HL-60/S4 treated with phorbol 12-myristate 13-acetate at 8.2 ng/mL for 4 days and 3 days (cell line): ENCODE measurements around the gene TRNT1.

Experiments
- in situ Hi-C: fragments of 300-500 bp; cut with MboI; formaldehyde crosslinking; loops from 2 replicates; pipeline ENCODE4 v1.15.0; 2022; ENCODE audit warnings: low sequenced_read_pairs

TRNT1 gene

DNA sequence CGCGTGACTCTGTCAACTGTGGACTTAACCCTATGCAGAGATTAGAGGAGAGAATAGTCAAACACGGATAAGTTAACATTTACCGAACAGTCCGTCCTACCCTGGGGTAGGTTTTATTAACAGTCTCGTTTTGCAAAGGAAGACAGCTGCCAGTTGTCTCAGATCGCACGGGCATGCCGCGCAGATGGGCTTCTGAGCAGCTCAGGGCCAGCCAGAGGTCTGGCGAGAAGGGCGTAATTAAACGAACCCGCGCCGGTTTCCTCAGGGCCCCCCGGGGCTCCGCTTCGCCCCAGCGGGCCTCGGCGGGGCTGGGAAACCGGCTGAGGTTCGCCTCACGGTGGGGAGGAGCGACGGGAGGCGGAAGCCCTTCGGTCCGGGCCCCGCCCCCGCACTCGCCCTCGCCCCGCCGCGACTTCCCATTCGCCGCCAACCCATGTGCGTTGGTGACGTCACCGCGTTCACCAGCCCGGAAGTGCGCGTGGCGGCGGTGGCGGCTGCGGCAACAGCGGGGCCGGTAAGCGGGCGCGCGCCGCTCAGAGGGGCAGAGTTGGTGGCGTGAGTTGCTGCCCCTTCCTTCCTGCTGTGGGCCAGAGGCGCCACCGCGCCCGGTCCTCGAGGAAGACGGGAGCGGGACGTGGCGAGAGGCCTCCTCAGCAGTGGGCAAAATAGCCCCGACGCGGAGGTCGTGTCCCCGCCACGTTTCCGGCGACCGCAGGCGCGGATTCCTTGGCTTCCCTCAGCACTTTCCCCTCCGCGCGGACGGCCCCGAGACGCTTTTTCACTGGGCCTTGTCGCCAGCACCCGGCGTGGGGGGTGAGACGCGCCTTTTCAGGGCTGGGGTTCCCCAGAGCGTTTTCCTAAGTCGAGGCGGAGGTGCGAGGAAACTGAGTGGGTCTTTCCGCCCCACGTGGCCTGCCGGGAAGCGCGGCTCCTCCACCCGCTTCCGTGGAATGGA is at the start of gene TRNT1:
TSS of gene TRNT1 (plus strand) at position 464 of the 955 bp plus-strand sequence. CDS start 2,101 bp downstream, outside the sequence.
- in situ Hi-C loops, result no loop called here

DNA sequence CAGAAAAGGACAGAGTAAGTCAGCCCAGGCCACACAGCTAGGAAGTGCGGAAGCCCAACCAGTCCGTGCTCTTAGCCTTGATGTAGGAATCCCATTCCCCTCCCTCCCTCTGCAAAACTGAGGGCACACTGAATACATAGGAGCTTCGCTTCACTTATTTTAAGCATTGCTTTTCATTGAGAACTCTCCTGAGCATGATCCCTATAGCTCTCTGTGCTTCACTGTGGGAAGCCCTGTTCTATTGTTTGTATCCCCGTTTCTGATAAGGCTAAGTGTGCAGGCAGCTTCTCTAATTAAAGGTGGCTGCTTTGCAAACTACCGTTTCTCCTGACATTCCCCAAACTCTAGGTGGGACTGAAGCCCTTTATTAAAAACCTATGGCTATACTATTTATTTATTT is 46.4 kb upstream of the TRNT1 start:
- in situ Hi-C loops, result no loop called here

DNA sequence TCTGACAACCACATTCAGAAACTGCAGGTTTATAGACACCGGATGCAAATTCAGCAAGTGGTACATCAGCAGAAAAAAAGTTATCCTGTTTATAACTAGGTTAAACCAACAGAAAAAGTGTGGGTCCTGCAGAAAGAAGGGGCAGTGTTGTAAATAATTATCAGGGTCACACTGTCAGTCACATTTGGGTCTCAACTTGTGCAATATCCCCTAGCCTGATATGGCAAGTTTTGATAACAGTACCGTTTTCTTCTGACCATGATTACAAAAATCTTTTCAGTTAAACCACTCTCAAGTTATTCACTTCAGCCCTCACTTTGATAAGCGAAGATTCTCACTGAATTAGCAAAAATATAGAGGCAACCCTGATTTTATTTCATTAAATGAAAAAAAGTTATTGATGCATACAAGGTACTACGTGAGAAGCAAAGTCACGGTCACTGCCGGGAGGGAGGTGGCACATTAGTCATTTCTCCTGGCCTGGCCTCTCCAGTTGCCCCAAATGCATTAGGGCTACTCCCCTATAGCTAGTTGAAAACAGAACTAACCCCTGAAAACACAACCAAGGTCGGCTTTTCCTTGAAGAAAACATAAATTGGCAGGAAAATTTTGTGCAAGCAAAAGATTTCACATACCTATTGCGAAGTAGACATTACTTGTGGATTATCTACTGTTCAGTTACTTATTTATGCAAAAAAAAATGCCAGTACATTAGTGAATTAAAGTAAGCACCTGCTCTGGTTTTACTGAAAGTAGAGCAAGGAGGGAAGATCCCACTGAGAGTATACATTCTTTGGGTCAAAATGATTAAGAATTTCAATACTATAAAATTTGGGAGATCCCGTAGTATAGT is 45.1 kb upstream of the TRNT1 start:
- in situ Hi-C loops, result no loop called here

DNA sequence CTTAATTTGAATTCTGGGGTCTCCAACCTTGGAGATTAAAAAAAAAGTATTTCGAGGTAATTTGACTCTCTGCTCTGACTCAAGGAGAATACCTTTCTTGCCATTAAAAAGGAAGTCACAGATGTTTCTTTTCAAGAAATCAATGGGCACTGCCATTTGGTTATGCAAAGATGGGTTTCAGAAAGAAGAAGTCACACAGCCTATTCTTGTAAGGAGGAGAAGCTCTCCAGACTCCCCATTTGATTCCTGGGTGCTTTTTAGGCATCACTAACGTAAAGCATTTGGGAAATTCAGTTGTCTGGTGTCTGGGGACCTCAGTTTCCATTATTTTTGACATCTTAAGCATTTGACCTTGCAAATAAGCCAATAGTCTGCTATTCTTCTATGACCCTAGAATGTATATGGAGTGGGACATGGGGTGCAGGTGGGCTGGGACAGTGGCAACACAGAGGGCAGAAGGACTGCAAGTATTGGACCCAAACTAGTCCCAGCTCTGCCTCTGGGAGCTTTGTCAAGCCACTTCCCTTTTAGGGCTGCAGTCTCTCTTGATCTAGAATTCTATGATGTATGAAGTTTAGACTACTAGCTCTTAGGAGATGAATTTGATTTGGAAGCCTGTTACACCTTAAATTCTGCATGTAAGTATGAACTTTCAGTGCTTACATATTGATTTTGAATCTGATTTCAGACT is 44.4 kb upstream of the TRNT1 start:
- in situ Hi-C loops, result no loop called here

DNA sequence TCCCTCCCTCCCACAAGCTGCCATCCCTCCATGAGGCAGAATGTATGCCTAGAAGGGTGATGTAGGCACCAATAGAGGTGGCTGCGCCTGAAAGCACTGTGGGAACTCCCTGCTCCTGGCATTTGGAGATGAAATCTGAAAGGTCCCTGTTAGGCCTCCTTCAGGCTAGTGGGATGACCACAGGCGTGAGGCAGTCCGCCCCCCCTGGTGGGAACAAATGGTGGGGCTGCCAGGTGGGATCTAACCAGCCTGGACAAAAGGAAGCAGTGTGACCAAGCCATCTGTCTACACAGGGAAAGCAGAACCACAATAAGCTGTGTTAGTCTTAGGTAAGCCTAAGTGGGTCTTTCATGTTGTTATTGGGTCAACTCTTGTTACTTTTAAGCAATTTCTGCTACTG is 41.9 kb upstream of the TRNT1 start:
- in situ Hi-C loops, result no loop called here

DNA sequence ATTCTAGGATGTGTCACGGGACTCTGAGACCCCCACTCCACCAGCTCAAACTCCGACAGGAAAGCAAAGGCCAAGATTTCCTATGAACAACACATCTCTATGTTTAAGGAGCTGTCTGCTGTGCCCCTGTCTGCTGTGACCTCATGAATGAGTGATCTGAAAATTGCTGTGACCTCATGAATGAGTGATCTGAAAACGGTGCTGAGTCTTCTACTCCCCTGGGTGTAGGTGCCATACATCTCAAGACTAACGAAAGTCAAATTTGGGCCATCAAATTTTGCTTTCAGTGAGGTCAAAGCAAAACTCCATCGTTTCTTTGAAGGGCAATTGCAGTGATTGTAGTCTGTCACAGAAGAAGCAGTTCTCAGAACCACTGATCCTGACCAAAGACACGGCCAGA is 41.0 kb upstream of the TRNT1 start:
- in situ Hi-C loops, result no loop called here

DNA sequence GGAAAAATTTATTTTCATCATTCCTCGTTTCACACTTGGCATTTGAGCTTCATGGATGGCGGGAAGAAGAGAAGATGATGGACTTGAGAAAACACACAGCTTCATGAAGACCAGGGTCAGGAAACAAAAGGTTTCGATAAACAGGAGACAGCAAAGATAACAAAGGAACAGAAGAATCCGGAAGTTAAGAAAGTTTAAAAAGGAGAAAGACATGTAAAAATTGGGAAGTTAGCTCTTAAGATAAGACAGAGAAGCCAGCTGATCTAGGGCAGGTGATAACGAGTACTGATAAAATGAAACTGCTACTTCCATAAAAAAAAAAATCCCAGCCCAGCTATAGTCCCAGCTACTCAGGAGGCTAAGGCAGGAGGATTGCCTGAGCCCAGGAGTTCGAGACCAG is 40.5 kb upstream of the TRNT1 start:
- in situ Hi-C loops, result no loop called here

DNA sequence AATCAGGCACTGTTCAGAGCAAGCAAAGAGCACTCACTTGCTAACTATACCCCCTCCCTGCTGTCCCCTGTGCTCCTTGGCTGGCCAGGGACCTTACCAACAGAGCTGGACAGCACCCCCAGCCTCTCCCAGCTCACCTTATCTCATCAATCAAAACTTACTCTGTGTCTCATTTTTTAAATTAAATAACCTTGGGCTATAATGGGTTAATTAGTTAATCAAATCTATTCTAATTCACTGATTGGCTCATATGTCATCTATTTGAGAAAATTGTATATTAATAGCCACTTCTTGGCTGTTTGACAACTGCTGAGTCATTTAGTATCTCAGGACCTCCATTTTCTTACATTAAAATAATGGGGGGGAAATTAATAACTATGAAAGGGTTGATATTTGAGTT is 39.5 kb upstream of the TRNT1 start:
- in situ Hi-C loops, result no loop called here

DNA sequence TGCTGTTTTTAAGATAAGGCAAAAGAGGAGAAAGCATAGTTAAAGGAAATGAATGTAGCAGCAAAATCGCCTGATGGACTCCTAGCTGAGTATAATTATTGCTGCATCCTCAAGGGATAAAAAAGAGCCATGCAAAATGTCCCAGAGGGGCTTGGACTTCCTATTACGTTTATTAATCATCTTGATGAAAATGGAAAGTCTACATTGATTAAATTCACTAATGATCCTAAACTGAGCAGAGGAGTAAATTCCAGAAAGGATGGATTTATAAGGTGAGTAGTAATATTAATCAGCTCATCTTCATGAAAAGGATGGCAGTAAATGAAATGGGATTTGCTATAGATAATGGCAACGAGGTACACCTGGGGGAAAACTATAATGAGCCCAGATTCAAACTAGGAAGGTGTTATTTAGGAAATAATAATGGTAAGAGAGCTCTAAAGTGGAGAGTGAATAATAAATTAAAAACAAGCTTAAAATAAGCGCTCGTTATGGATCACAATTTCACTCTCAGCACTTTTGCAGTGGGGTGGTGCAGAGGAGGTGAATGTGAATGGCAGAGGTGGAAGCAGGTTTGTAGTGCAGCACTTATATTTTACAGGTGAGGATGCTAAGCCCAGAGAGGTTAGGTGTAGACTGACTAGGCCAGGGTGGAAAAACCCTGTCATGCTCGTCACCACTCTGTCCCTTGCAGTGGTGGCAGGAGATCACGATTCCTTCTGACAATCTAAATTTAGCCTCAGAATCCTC is 38.8 kb upstream of the TRNT1 start:
- in situ Hi-C loops, result no loop called here

DNA sequence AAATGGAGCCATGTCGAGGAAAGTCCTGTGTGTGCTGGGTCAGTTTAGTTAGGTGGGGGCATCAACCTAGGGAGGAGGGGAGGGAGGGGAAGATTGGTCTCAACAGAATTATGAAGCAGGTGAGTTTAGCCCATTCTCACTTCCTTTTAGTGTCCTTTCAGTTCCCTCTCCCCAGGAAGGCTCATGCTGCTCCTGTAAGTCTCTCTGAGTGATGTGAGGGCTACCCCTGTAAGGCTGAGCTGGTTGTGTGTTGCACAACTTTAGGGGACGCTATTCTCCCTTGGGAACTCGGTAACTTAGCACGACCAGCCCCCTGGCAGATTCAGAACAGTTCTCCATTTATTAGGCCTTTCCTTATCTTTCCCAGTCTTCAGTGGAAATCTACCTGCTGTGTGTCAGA is 37.7 kb upstream of the TRNT1 start:
- in situ Hi-C loops, result no loop called here

DNA sequence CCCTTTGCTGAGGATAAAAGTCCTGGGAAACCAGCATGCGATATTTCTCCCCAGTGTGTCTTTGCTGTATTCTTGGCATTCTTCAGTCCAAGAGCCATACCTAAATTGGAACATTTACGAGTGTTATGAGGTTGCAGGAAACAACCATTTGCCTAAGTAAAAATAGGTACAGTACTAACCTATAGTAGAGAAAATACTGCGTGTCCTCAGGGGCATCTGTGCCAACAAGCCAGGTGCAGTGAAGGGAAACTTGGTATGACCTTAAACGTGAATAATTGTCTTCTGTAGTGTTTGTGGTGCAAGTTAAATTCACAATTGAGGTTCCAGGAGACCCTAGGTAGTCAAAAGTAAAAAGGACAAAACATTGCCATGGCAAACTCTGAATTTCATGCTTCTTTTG is 28.8 kb upstream of the TRNT1 start:
- in situ Hi-C loops, result no loop called here

DNA sequence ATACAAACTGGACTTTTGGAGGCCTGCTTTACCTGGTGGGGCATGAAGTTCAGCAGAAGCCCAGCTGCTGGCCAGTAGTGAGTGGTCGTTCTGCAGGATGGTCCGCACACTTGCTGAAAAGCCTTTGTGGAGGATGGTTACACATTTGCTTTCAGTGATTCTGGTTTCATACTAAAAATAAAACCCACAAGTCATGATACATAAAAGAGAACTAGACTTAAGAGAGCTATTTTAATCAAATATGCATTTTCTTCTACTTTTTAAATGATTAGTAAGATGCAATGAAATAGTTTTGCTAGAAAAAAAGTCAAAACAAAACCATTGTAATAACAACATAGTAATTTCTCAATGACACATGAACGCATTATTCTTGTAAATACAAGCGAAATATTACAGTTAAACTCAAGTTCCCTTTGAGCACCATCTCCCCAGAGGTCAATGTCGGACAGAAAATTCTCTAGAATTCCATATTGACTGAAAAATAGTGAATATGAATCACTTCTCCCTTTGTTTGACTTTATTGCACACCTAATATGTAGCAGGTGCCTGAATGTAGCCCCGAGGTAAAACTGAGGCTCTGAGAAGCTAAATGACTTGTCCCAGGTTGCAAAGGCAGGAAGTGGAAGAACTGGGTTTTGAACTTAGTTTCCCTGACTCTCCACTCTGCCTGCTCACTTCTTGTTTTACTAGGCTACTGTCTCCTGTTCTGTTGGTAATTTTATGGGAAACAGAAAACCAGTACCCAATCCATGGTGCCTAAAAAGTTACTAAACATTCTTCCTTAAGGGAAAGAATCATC is 24.9 kb upstream of the TRNT1 start:
- in situ Hi-C loops, result no loop called here

DNA sequence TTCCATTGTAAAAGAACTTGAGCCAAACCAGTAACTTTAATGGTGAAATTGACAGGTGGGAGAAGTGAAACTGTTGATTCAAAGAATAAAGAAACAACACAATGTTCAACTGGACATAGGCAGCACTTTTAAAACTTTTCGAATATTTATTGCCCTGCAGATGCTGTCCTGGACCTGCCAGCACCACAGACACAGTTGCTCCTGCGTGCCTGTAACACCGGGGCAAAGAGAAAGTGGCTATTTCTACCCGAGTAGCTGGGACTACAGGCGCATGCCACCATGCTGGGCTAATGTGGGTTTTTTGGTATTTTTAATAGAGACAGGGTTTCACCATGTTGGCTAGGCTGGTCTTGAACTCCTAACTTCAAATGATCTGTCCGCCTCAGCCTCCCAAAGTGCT is 24.0 kb upstream of the TRNT1 start:
- in situ Hi-C loops, result no loop called here

DNA sequence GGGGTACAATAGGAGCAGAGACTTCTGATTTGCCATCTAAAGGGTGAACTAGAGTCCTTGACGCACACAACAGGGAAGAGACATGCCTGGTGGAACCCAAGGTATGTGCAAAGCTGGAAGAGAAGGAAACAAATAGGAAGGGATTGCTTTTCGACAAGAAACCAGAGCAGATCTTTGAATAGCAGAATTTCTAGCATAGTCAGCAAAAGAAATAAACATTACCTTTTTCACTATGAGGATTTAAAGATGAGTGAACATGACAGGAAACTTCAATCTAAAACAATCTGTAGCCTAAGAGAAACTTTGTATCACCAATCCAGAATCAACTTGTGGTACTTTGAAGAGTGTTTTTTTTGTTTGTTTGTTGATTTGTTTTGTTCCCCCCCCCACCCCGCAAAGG is 21.5 kb upstream of the TRNT1 start:
- in situ Hi-C loops, result no loop called here

DNA sequence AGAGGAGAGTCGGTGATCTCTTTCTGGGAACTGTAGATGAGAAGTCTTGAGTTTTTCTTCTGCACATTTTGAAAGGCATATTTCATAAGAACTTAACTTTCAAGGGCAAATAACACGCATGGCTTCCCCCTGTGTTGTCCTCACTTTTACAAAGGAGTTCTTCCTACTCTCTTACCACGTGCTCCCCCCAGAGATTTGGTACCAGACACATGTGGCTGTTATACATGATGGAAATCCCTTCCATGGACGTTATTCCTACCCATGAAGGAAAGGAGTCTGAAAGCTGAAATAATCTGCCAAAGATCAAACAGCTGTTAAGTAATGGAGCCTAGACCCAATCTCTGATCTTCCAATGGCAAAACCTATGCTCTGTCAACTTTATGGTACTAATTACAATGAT is 20.9 kb upstream of the TRNT1 start:
- in situ Hi-C loops, result no loop called here

DNA sequence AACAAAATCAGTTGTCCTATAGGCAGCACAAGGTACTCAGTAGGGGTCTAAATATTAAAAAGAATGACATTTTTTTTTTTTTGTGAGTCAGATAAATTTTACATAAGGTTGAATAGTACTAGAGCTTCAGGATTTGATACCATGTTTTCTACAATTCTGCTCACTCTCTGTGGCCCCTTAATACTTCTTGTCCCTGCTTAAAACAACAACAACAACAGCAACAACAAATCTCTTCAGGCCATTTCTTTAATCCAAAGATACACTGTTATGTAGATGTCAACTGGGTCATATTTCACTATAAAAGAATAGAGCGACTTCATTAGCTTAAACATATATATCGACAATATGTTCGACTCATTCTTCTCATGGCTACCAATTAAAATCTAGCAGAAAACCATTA is 19.6 kb upstream of the TRNT1 start:
- in situ Hi-C loops, result no loop called here

DNA sequence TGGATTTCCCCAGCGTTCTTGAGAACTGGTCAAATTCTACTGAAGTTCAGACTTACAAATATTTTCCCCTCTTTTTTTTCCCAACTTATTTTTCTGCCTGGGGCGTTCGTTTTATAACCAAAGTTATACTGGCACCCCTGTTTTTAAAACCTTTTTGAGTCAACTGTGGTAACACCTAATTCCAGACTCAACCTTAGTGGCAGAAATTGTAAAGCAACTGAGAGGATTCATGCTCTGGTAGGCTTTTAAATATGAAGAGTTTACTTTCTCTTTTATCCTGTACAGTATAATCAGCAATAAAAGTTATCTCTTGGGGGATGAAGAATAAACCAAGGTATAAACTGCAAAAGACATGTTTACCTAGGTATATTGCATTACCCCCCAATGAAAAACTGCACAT is 18.9 kb upstream of the TRNT1 start:
- in situ Hi-C loops, result no loop called here

DNA sequence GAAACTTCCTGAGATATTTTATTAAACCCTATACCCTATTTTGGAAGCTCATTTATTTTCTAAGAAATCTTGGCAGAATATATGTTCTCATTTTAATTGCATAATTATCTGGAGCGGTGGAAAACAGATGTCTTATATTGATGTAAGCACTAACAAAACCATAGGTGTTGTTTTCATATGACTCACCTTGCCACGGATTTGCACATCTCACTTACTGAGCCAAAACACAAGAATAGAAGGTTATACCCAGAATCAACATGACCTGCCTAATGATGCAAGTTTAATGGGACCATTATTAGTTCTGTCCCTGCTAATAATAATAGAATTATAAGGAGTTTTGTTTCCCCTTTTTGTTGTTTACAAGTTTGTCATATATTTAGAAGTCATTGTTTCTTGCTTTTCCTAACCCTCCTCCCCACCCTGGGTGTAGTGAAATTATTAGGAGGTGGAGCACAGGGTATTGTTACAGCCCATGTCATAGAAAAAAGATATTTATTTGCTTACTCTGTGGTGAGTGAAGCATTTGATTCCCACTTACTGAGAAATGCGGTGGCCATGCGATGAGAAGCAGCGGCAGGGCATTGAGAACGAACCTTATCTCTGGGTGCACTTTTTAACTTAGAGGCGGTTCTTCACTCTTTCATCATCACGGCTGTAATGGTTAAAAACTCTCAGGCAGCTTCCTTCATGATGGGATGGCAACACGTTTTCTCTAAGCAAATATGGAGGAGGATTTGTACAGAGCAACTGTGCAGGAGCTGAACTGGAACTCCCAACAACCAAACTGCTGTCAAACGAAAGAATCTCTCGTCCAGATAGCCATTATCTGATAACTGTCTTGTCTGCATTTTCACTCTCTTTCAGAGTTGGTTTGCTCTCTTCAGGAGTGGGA is 17.1 kb upstream of the TRNT1 start:
- in situ Hi-C loops, result no loop called here

DNA sequence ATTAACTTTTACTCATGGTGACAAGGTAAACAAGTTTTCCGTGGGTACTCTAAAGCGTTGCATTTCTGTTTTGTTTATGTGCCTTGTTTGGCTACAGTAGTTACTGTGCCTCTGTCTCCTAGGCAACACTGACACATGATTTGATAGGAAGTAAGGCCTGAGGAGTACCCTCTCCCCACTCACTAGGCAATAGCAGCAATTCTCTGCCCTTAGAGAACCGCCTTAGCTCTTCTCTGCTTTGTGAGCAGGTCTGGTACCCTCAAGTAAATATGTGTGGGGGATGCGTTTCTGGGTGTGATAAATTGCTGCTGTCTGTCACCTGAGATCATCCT is 16.5 kb upstream of the TRNT1 start, which contains the start of gene IL5RA:
TSS of gene IL5RA (minus strand) at position 76 of the 332 bp plus-strand sequence. CDS start 5,390 bp downstream, outside the sequence.
- in situ Hi-C loops, result no loop called here
